Measurements from ENCODE around the gene ZNRF3. TPM values are rescaled to one million over a fixed set of nuclear protein-coding genes. Genes with fewer than 3 reads are reported as not detected.

ZNRF3 gene
- polyA plus RNA-seq, 1 of the 3 experiments (the other 2 are of a cell fraction): 4.2 TPM

DNA sequence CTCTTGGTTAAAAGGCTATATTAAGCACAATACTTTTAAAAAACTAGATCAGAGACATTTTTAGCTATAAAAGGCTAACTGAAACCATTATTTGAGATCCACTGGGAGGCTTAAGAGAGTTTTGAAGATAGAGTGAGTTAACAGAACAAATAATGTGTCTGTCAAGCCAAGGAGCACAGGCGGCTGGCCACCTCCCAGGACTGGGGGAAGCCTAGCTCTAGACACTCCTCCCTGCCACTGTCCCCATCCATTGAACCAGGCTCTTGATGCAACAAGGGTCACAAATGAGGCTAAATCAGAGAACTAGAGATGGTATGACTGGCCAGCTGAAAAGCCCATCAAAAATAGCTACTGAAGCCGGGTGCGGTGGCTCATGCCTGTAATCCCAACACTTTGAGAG, 115.3 kb downstream of the ZNRF3 start (continued):
- TF ChIP-seq, protein P1, sequence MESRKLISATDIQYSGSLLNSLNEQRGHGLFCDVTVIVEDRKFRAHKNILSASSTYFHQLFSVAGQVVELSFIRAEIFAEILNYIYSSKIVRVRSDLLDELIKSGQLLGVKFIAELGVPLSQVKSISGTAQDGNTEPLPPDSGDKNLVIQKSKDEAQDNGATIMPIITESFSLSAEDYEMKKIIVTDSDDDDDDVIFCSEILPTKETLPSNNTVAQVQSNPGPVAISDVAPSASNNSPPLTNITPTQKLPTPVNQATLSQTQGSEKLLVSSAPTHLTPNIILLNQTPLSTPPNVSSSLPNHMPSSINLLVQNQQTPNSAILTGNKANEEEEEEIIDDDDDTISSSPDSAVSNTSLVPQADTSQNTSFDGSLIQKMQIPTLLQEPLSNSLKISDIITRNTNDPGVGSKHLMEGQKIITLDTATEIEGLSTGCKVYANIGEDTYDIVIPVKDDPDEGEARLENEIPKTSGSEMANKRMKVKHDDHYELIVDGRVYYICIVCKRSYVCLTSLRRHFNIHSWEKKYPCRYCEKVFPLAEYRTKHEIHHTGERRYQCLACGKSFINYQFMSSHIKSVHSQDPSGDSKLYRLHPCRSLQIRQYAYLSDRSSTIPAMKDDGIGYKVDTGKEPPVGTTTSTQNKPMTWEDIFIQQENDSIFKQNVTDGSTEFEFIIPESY (IDR thresholded peaks at IDR 0.05; ENCODE audit: borderline replicate concordance, low read depth): no peak

DNA sequence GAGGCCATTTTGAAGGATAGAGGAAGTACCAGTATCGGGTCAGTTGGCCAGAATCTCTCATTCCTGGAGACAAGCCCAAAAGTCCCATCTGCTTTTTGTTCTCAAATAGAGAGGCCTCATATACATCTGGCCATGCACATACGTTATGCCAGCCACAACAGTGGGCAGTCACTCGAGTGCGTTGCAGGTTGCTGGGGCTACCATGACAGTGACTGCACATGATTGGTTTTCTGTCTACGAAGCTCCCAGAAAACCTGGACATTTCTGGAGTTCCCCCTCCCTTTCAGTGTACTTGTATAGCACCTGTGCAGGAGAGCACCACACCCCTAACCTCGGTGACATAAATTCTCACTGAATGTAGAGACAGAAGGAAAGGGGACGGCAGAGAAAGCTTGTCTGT, 116.1 kb downstream of the ZNRF3 start:
- CTCF ChIA-PET: interaction anchor here (1.0 kb wide), 1 partner anchor 12 kb away, joined by 3 read pairs; no protein-coding TSS in a partner anchor
- POLR2A ChIA-PET: no interaction called here

GRCh38 chr22:28999919-29000556, 116.7 kb downstream of the ZNRF3 start:
- H3K9ac ChIP-seq: no peak overlapping the region
- H3K9me2 ChIP-seq: no peaks in the 10 kb centered on the region
- H3K4me3 ChIP-seq (ENCODE audit: low read depth in 2 of 2, low read length in 1 of 2): no peak overlapping the region
- DNase-seq: no peak
- ChIA-PET CTCF (interaction anchor here (1.0 kb wide), 1 partner anchor 12 kb away, joined by 3 read pairs; no protein-coding TSS in a partner anchor), POLR2A (no interaction called here)
- no peaks in the 10 kb centered on the region for H3K36me3 ChIP-seq (replicated peaks in 1 of 2; ENCODE audit: control insufficient read depth in 1 of 2, insufficient read depth in 2 of 2, low read length in 1 of 2)
- H2AFZ ChIP-seq (ENCODE audit: low read depth): no peak overlapping the region
- no peaks in the 10 kb centered on the region for H3K27me3 ChIP-seq (ENCODE audit: insufficient read depth)
- no peaks in the 10 kb centered on the region for H4K20me1 ChIP-seq (ENCODE audit: insufficient read depth)
- H3K4me2 ChIP-seq: no peak overlapping the region
- H3F3A ChIP-seq (replicated peaks; ENCODE audit: insufficient read depth): peaks cover 3% of the 10 kb centered on the region
- TF ChIP-seq FOSL2 (IDR thresholded peaks at IDR 0.05; ENCODE audit: borderline replicate concordance, low read depth): no peak
- H3K4me1 ChIP-seq (ENCODE audit: control insufficient read depth in 1 of 2, insufficient read depth in 2 of 2, low read depth in 1 of 2, low read length in 1 of 2): peaks cover 0 to 4% of the 10 kb centered on the region in 2 experiments; a peak in 2 of 4 replicates
- H3K9me3 ChIP-seq: no peaks in the 10 kb centered on the region
- H3K27ac ChIP-seq (ENCODE audit: low read depth in 2 of 2, low read length in 1 of 2): no peak overlapping the region
- 74% methylated on average over 1 of the region's 1 CpG for WGBS (ENCODE audit: low lambda C conversion rate)
- no peaks in the 10 kb centered on the region for H3K79me2 ChIP-seq (ENCODE audit: insufficient read depth)

More for the DNA sequence above, 116.1 kb downstream of the ZNRF3 start:
- Histone ChIP-seq H4K20me1 (ENCODE audit: insufficient read depth) (no peaks in the 10 kb centered on the region), H3K36me3 (replicated peaks in 1 of 2; ENCODE audit: control insufficient read depth in 1 of 2, insufficient read depth in 2 of 2, low read length in 1 of 2) (no peaks in the 10 kb centered on the region), H3K4me3 (ENCODE audit: low read depth in 2 of 2, low read length in 1 of 2) (no peak overlapping the region), H3K27me3 (ENCODE audit: insufficient read depth) (no peaks in the 10 kb centered on the region), H3K79me2 (ENCODE audit: insufficient read depth) (no peaks in the 10 kb centered on the region), H3K9ac (no peak overlapping the region), H2AFZ (ENCODE audit: low read depth) (no peak overlapping the region), H3K9me2 (no peaks in the 10 kb centered on the region), H3K9me3 (no peaks in the 10 kb centered on the region), H3K27ac (ENCODE audit: low read depth in 2 of 2, low read length in 1 of 2) (no peak overlapping the region), H3K4me2 (no peak overlapping the region), H3K4me1 (ENCODE audit: control insufficient read depth in 1 of 2, insufficient read depth in 2 of 2, low read depth in 1 of 2, low read length in 1 of 2) (peaks cover 0 to 4% of the 10 kb centered on the region in 2 experiments; a peak in 2 of 4 replicates), H3F3A (replicated peaks; ENCODE audit: insufficient read depth) (peaks cover 3% of the 10 kb centered on the region)
- no peak for DNase-seq
- TF ChIP-seq POLR2AphosphoS5 (IDR thresholded peaks at IDR 0.05; ENCODE audit: low read depth, low read length) (no peak), RAD21 (IDR thresholded peaks at IDR 0.05; ENCODE audit: low read length) (no peak), TAF1 (IDR thresholded peaks at IDR 0.05; ENCODE audit: borderline replicate concordance, low read depth, low read length) (no peak), NRF1 (IDR thresholded peaks at IDR 0.05; ENCODE audit: low read depth, low read length) (no peak)
- WGBS (ENCODE audit: low lambda C conversion rate): 89% methylated on average over 2 of the region's 7 CpGs

- POLR2A ChIA-PET: no interaction called here
- 89% methylated on average over 4 of the region's 5 CpGs for WGBS (ENCODE audit: low lambda C conversion rate)
- Histone ChIP-seq H3K9me3 (no peaks in the 10 kb centered on the region), H4K20me1 (ENCODE audit: insufficient read depth) (no peaks in the 10 kb centered on the region), H3K9ac (no peak overlapping the region), H2AFZ (ENCODE audit: low read depth) (no peak overlapping the region), H3K4me1 (ENCODE audit: control insufficient read depth in 1 of 2, insufficient read depth in 2 of 2, low read depth in 1 of 2, low read length in 1 of 2) (peaks cover 0 to 4% of the 10 kb centered on the region in 2 experiments; a peak in 2 of 4 replicates), H3K27me3 (ENCODE audit: insufficient read depth) (no peaks in the 10 kb centered on the region), H3K27ac (ENCODE audit: low read depth in 2 of 2, low read length in 1 of 2) (no peak overlapping the region), H3K79me2 (ENCODE audit: insufficient read depth) (no peaks in the 10 kb centered on the region), H3K4me2 (no peak overlapping the region), H3F3A (replicated peaks; ENCODE audit: insufficient read depth) (peaks cover 3% of the 10 kb centered on the region), H3K36me3 (replicated peaks in 1 of 2; ENCODE audit: control insufficient read depth in 1 of 2, insufficient read depth in 2 of 2, low read length in 1 of 2) (no peaks in the 10 kb centered on the region), H3K9me2 (no peaks in the 10 kb centered on the region), H3K4me3 (ENCODE audit: low read depth in 2 of 2, low read length in 1 of 2) (no peak overlapping the region)
- no peak for DNase-seq
- CTCF ChIA-PET: no interaction called here
- TF ChIP-seq NRF1 (IDR thresholded peaks at IDR 0.05; ENCODE audit: low read depth, low read length) (no peak), RFX5 (IDR thresholded peaks at IDR 0.05; ENCODE audit: low read length) (no peak), PBX3 (IDR thresholded peaks at IDR 0.05) (no peak), FOXM1 (IDR thresholded peaks at IDR 0.05; ENCODE audit: low read depth) (no peak), SIN3A (IDR thresholded peaks at IDR 0.05; ENCODE audit: borderline replicate concordance, low read depth, low read length) (no peak), MEF2A (IDR thresholded peaks at IDR 0.05; ENCODE audit: borderline replicate concordance, low read depth) (no peak), YY1 (IDR thresholded peaks at IDR 0.05; ENCODE audit: low read depth) (no peak), FOXJ3 (CRISPR knock-in tag; IDR thresholded peaks at IDR 0.05) (no peak), RXRA (IDR thresholded peaks at IDR 0.05; ENCODE audit: borderline replicate concordance, low read depth) (no peak), NFIC (IDR thresholded peaks at IDR 0.05; ENCODE audit: borderline replicate concordance) (no peak)
- TF ChIP-seq, protein P2, sequence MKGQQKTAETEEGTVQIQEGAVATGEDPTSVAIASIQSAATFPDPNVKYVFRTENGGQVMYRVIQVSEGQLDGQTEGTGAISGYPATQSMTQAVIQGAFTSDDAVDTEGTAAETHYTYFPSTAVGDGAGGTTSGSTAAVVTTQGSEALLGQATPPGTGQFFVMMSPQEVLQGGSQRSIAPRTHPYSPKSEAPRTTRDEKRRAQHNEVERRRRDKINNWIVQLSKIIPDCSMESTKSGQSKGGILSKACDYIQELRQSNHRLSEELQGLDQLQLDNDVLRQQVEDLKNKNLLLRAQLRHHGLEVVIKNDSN (IDR thresholded peaks at IDR 0.05; ENCODE audit: borderline replicate concordance, low read depth): no peak
These were observed 117.3 kb downstream of the ZNRF3 start for GRCh38 chr22:29000641-29001040.

All from SK-N-SH (cell line).